ENCODE results near the gene INSIG1.

DNA sequence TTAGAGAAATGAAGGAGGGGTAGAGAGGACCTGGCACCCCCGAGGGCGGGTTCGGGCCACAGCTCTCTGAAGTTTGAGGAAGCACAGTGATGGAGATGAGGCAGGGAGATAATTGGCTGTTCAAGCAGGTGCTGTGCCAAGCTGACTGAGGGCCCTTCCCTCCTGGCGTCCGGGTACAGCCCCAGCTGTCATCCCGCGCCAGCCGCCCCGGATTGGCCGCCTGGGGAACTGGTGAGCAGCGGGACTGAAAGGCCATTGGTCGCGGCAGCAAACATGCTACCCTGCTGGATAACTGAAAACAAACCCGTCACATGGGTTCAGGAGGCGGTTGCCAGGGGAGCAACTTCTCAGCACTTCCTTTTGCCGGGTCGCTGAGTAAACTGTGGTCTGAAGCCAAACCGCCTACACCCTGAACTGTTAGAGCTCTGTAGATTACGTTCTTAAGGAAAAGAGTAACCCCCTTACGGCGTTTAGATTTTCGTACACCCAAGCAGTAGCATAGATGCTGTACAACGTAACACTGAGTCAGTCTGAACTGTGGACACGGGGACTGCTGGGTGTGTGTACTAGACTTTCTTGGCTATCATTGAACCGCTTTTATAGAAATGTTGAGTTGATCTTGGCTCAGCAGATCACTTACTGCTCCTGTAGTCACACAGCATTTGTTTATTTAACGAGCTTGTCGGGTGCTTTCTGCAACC is 1.3 kb downstream of the INSIG1 start:
- TF ChIP-seq CTCF (IDR thresholded peaks at IDR 0.05; ENCODE audit: low read depth, low read length, missing input control) (peak; percentile 1), YY1 (IDR thresholded peaks at IDR 0.05) (no peak), TAF1 (conservative IDR thresholded peaks at IDR 0.05) (peak; percentile 76), ZBTB33 (IDR thresholded peaks at IDR 0.05) (no peak), SP1 (IDR thresholded peaks at IDR 0.05) (peak; percentile 48), GABPA (IDR thresholded peaks at IDR 0.05 in 1 of 2, conservative IDR thresholded peaks at IDR 0.05 in 1 of 2) (no peak), FOXA1 (IDR thresholded peaks at IDR 0.05) (no peak), RAD21 (IDR thresholded peaks at IDR 0.05) (no peak)

Data from liver (tissue), 3 donors.